Activated naive CD8-positive, alpha-beta T cell treated with anti-CD3 and anti-CD28 coated beads, Interleukin-2, amount 50 U/mL, for 24 hours (primary cell): Measurements from ENCODE around the gene FNBP1.
"Not testable (repeated sequence)": the region's sequence is repeated elsewhere in the genome, so short reads cannot be mapped to it uniquely, and the experiment has no call there.

Source experiments
- ATAC-seq: fragments of 150-1000 bp; cut with Tn5 transposase; one replicate; pipeline ENCODE4 v1.10.0; 2021
- DNase-seq: peaks from one replicate; pipeline ENCODE4 v3.0.0; 2021
- H3K27ac Mint-ChIP-seq: one replicate; pipeline ENCODE4 v1.8.0; 2021; ENCODE audit warnings: mild to moderate bottlenecking, mixed read lengths
- H3K27me3 Mint-ChIP-seq: one replicate; pipeline ENCODE4 v1.8.0; 2021; ENCODE audit warnings: mixed read lengths
- H3K36me3 Mint-ChIP-seq: one replicate; pipeline ENCODE4 v1.8.0; 2021; ENCODE audit warnings: low read depth, mixed read lengths
- H3K4me1 Mint-ChIP-seq: one replicate; pipeline ENCODE4 v1.8.0; 2021; ENCODE audit warnings: mixed read lengths
- H3K4me3 Mint-ChIP-seq: one replicate; pipeline ENCODE4 v1.8.0; 2021; ENCODE audit warnings: mild to moderate bottlenecking, moderate library complexity, mixed read lengths
- H3K9me3 Mint-ChIP-seq: one replicate; pipeline ENCODE4 v1.8.0; 2021; ENCODE audit warnings: mixed read lengths

FNBP1 gene

GRCh38 chr9:129998491-129999140 is 44.4 kb downstream of the FNBP1 start:
- DNase-seq (no peak), ATAC-seq (no peak)
- H3K9me3 Mint-ChIP-seq, result no peaks in the 10 kb centered on the region
- H3K27ac Mint-ChIP-seq, result peak overlapping the region; percentile 92
- H3K4me1 Mint-ChIP-seq, result peaks cover 85% of the 10 kb centered on the region
- H3K4me3 Mint-ChIP-seq, result peak overlapping the region; percentile 56
- peaks cover 52% of the 10 kb centered on the region for H3K36me3 Mint-ChIP-seq
- H3K27me3 Mint-ChIP-seq, result no peaks in the 10 kb centered on the region

DNA sequence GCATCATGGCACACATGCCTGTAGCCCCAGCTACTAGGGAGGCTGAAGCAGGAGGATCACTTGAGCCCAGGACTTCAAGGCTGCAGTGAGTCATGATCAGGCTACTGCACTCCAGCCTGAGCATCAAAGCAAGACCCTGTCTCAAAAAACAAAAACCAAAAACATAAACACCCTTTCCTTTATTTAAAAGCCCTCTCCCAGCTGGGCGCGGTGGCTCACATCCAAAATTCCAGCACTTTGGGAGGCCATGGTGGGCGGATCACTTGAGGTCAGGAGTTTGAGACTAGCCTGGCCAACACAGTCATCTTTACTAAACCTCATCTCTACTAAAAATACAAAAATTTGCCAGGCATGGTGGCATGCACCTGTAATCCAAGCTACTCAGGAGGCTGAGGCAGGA is 45.3 kb downstream of the FNBP1 start:
- H3K36me3 Mint-ChIP-seq, result peaks cover 47% of the 10 kb centered on the region
- H3K4me1 Mint-ChIP-seq, result peaks cover 83% of the 10 kb centered on the region
- DNase-seq, H3K4me3 Mint-ChIP-seq, ATAC-seq, H3K9me3 Mint-ChIP-seq, H3K27me3 Mint-ChIP-seq: not testable (repeated sequence)
- H3K27ac Mint-ChIP-seq, result peak overlapping the region; percentile 69

DNA sequence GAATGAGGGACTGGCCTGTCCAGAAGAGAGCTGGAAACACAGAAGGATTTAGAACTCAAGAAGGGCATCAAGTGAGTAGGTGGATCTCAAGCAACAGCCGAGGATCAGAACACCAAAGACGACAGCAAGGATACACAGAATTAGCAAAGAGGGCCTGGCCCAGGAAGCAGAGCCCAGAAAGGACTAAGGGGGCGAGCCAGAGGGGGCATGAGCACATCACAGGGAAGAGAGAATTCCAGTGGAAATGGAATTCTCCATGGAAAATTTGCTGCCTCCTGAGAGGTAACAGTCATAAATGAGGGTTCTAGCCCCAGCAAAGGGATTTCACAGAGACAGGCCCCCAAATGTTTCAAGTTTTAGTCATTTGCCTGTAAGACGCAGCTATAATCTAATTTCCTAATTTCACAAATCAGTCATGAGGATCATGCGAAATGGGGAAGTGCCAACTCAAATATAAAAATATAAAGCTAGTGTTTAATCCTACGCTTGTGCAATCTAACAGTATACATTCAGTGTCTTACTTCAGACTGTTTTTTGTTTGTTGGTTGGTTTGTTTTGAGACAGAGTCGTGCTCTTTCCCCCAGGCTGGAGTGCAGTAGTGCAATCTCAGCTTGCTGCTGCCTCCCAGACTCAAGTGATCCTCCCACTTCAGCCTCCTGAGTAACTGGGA is 46.7 kb downstream of the FNBP1 start:
- Mint-ChIP-seq H3K27ac (peak overlapping the region; percentile 96), H3K36me3 (peaks cover 49% of the 10 kb centered on the region), H3K9me3 (no peaks in the 10 kb centered on the region), H3K4me1 (peaks cover 89% of the 10 kb centered on the region), H3K4me3 (peak overlapping the region; percentile 69), H3K27me3 (no peaks in the 10 kb centered on the region)
- DNase-seq (no peak), ATAC-seq (no peak)

- ATAC-seq, result peak; percentile 59
- H3K36me3 Mint-ChIP-seq, result peaks cover 54% of the 10 kb centered on the region
Observed at GRCh38 chr9:129995409-129996160, 47.4 kb downstream of the FNBP1 start.

GRCh38 chr9:129994882-129995281 is 48.1 kb downstream of the FNBP1 start:
- Mint-ChIP-seq H3K9me3 (no peaks in the 10 kb centered on the region), H3K4me3 (peak overlapping the region; percentile 69), H3K27ac (peak overlapping the region; percentile 96), H3K27me3 (no peaks in the 10 kb centered on the region), H3K36me3 (peaks cover 52% of the 10 kb centered on the region), H3K4me1 (peaks cover 90% of the 10 kb centered on the region)
- DNase-seq, result no peak
- ATAC-seq, result no peak

More at GRCh38 chr9:129995409-129996160, 47.4 kb downstream of the FNBP1 start:
- Mint-ChIP-seq H3K27ac (peak overlapping the region; percentile 96), H3K4me1 (peaks cover 89% of the 10 kb centered on the region), H3K27me3 (no peaks in the 10 kb centered on the region), H3K4me3 (peak overlapping the region; percentile 69), H3K9me3 (no peaks in the 10 kb centered on the region)
- DNase-seq, result no peak

DNA sequence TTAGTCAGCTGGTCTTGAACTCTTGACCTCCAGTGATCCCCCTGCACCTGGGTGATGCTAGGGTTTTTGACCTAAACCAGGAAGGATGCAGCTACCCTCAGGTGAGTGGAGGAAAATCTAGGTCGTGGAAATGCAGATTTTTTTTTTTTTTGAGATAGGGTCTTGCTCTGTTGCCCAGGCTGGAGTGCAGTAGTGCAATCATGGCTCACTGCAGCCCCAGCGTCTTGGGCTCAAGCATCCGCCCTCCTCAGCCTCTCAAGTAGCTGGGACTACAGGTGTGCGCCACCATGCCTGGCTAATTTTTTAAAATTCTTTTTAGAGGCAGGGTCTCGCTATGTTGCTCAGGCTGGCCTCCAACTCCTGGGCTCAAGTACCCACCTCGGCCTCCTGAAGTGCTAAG is 51.9 kb downstream of the FNBP1 start:
- Mint-ChIP-seq H3K4me1 (peaks cover 90% of the 10 kb centered on the region), H3K36me3 (peaks cover 61% of the 10 kb centered on the region), H3K27ac (peak overlapping the region; percentile 94), H3K4me3 (peak overlapping the region; percentile 80)
- H3K9me3 Mint-ChIP-seq, DNase-seq, ATAC-seq, H3K27me3 Mint-ChIP-seq: not testable (repeated sequence)

DNA sequence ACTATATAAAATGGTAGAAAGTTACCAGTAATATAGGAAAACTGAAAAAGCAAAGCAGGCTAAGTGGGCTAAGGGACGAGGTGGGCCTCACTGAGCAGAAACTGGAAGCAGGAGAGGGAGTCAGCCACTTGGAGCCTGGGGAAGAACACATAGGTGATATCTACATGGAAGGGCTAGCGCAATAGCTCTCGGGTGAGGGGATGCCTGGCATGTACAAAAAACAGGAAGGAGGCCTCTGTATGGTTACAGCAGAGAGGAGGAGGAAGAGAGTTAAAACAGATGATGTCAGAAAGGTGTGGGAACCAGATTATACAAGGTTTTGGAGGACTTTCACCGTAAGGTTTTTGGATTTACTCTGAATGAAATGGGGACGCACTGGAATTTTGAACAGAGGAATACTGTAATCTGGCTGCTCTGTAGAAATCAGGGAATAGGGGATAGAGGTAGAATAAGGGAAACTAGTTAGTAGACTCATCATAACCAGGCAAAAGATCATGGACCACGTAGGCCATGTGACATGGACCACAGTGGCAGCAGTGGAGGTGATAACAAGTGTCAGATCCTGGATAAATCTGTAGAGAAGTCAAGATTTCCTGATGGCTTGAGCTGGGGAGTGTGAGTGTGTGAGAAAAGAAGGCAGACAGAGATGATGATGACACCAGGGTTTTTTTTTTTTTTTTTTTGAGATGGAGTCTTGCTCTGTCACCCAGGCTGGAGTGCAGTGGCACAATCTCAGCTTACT is 52.5 kb downstream of the FNBP1 start:
- ATAC-seq (no peak), DNase-seq (no peak)
- peaks cover 89% of the 10 kb centered on the region for H3K4me1 Mint-ChIP-seq
- peak overlapping the region; percentile 80 for H3K4me3 Mint-ChIP-seq
- H3K9me3 Mint-ChIP-seq, result no peaks in the 10 kb centered on the region
- no peaks in the 10 kb centered on the region for H3K27me3 Mint-ChIP-seq
- H3K27ac Mint-ChIP-seq, result peak overlapping the region; percentile 94
- H3K36me3 Mint-ChIP-seq, result peaks cover 65% of the 10 kb centered on the region

GRCh38 chr9:129989740-129990139 is 53.2 kb downstream of the FNBP1 start:
- no peak for ATAC-seq
- peaks cover 68% of the 10 kb centered on the region for H3K36me3 Mint-ChIP-seq
- H3K27me3 Mint-ChIP-seq, result no peaks in the 10 kb centered on the region
- no peak for DNase-seq
- peak overlapping the region; percentile 96 for H3K27ac Mint-ChIP-seq
- H3K4me3 Mint-ChIP-seq, result no peak overlapping the region
- peaks cover 89% of the 10 kb centered on the region for H3K4me1 Mint-ChIP-seq
- H3K9me3 Mint-ChIP-seq, result peaks cover 5% of the 10 kb centered on the region

DNA sequence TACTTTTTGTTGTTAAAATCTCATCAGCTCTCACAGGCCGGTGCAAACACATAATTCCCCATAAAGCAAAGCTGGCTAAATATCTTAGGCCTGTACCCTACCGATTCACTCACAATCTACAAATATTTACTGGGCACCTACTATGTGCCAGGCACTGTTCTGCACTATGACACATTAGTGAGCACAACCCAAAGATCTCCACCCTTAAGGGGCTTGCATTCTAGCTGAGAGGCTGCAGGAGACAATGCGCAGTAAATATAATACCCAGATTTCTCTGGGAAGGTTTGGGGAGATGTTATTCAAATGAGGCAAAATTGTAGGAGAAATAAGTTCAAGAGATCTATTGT is 53.7 kb downstream of the FNBP1 start:
- ATAC-seq, result no peak
- peaks cover 92% of the 10 kb centered on the region for H3K4me1 Mint-ChIP-seq

DNA sequence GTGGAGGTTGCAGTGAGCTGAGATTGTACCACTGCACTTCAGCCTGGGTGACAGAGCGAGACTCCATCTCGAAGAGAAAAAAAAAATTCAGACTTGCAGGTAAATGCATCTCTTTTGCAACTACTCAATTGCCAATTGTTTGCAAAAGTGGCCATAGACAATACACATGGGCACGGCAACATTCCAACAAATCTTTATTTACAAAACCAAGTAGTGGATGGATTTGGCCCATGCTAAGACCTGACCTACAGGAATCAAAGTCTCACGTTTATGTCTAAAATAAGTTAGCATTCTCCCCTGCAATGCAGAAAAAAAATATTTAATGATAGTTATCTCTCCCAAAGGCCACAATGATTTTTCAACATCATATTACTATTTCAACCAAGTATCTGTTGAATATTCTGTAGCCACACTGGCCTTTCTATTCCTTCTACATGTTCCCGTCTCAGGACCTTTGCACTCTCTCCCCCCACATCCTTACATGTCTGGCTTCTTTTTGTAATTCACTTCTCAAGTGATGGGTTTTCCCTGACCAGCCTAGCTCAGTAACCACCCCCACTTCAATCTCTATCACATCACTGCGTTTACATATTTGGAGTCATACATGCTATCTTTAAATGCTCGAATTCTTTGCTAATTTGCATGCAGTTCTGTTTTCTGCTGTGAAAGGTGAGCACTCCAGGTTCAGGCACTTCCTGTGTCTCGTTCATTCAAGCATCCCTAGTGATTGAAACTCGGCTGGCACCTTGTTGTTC is 54.2 kb downstream of the FNBP1 start:
- DNase-seq (no peak), ATAC-seq (peak; percentile 55)
- H3K27me3 Mint-ChIP-seq, result no peaks in the 10 kb centered on the region
- peak overlapping the region; percentile 26 for H3K4me3 Mint-ChIP-seq
- H3K27ac Mint-ChIP-seq, result peak overlapping the region; percentile 96
- H3K9me3 Mint-ChIP-seq, result peaks cover 6% of the 10 kb centered on the region
- peaks cover 93% of the 10 kb centered on the region for H3K4me1 Mint-ChIP-seq
- peaks cover 63% of the 10 kb centered on the region for H3K36me3 Mint-ChIP-seq

More for the DNA sequence above, 53.7 kb downstream of the FNBP1 start:
- Mint-ChIP-seq H3K27ac (peak overlapping the region; percentile 96), H3K36me3 (peaks cover 68% of the 10 kb centered on the region), H3K9me3 (peaks cover 6% of the 10 kb centered on the region), H3K4me3 (peak overlapping the region; percentile 24), H3K27me3 (no peaks in the 10 kb centered on the region)
- no peak for DNase-seq

- peaks cover 63% of the 10 kb centered on the region for H3K36me3 Mint-ChIP-seq
- no peak overlapping the region for H3K4me3 Mint-ChIP-seq
- H3K9me3 Mint-ChIP-seq, result peaks cover 6% of the 10 kb centered on the region
- H3K27ac Mint-ChIP-seq, result peak overlapping the region; percentile 96
- peaks cover 94% of the 10 kb centered on the region for H3K4me1 Mint-ChIP-seq
- H3K27me3 Mint-ChIP-seq, result no peaks in the 10 kb centered on the region
- DNase-seq (no peak), ATAC-seq (no peak)
Observed at GRCh38 chr9:129987941-129988340, 55.0 kb downstream of the FNBP1 start.

GRCh38 chr9:129987047-129987446 is 55.9 kb downstream of the FNBP1 start:
- Mint-ChIP-seq H3K27ac (peak overlapping the region; percentile 96), H3K36me3 (peaks cover 66% of the 10 kb centered on the region), H3K9me3 (peaks cover 6% of the 10 kb centered on the region), H3K4me3 (peak overlapping the region; percentile 53), H3K27me3 (no peaks in the 10 kb centered on the region), H3K4me1 (peaks cover 90% of the 10 kb centered on the region)
- ATAC-seq (peak; percentile 62), DNase-seq (no peak)

DNA sequence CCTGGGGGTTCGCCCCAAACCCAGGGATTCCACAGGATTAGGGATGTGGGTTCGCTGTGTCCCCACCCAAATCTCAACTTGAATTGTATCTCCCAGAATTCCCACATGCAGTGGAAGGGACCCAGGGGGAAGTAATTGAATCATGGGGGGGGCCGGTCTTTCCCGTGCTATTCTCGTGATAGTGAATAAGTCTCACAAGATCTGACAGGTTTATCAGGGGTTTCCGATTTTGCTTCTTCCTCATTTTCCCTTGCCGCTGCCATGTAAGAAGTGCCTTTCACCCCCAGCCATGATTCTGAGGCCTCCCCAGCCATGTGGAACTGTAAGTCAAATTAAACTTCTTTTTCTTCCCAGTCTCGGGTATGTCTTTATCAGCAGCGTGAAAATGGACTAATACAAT is 58.4 kb downstream of the FNBP1 start:
- H3K4me1 Mint-ChIP-seq, result peaks cover 79% of the 10 kb centered on the region
- not testable (repeated sequence) for H3K27me3 Mint-ChIP-seq, H3K9me3 Mint-ChIP-seq, H3K4me3 Mint-ChIP-seq, ATAC-seq, DNase-seq
- peak overlapping the region; percentile 78 for H3K27ac Mint-ChIP-seq
- H3K36me3 Mint-ChIP-seq, result peaks cover 54% of the 10 kb centered on the region

DNA sequence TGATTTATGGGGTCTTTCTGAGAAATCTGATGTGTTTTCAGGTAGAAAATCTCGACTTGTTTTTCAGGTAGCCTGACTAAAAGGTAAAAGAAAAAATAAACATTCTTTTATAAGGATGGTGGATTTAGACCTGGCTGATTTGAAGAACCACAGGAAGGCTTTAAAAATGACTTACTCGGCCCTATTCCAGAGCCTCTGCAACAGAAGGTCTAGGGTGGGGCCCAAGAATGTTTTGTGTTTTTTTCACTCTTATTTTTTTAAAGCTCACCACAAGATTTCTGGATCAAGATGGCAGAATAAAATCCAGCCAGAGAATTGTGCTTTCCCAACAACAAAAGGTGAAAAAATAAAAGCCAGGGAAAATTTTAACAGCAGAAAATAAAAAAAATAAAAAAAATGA is 59.1 kb downstream of the FNBP1 start:
- DNase-seq, result no peak
- Mint-ChIP-seq H3K27ac (peak overlapping the region; percentile 78), H3K9me3 (peaks cover 6% of the 10 kb centered on the region), H3K4me1 (peaks cover 77% of the 10 kb centered on the region), H3K27me3 (no peaks in the 10 kb centered on the region), H3K4me3 (no peak overlapping the region), H3K36me3 (peaks cover 54% of the 10 kb centered on the region)
- ATAC-seq, result no peak
